HK-2 (cell line): ENCODE data around the gene EYS.

Experiments used
- DNase-seq: peaks from one replicate; pipeline ENCODE4 v3.0.0-alpha.2; 2018; ENCODE audit not compliant: unreplicated experiment

Gene EYS

GRCh38 chr6:65229825-65230224, 477.2 kb downstream of the EYS start:
- no peak for DNase-seq

DNA sequence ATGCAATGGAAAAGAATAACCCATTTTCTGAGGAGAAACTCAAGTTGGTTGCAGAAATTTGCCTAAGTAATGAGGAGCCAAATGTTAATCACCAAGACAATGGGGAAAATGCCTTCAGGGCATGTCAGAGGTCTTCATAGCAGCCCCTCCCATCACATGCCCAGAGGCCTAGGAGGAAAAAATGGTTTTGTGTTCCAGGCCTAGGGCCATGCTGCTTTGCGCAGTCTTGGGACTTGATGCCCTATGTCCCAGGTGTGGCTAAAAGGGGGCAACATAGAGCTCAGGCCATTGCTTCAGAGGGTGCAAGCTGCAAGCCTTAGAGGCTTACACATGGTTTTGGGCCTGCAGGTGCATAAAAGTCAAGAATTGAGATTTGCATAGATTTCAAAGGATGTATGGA, 485.9 kb downstream of the EYS start:
- no peak for DNase-seq

DNA sequence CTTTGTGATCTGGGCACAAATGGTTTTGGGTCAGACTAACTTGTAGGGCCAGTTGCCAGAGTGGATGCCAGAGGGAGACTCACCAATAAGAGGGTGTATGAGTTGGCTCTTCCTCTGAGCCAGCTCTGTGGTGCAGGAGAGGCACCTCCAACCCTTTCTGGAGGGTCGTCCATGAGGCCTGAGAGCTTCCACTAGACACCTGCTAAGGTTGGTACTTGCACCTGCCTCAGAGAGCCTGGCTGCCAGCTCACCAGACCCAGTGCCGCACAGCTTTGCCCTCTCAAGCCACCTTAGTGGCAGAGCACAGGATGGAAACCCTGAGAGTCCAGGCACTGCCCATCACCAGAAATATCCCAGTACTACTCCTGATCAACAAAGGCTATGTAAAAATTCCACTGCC, 504.3 kb downstream of the EYS start:
- DNase-seq = no peak

- no peak for DNase-seq
These were observed 507.3 kb downstream of the EYS start for GRCh38 chr6:65199683-65200082.

GRCh38 chr6:65199121-65199520, 507.9 kb downstream of the EYS start:
- no peak for DNase-seq

DNA sequence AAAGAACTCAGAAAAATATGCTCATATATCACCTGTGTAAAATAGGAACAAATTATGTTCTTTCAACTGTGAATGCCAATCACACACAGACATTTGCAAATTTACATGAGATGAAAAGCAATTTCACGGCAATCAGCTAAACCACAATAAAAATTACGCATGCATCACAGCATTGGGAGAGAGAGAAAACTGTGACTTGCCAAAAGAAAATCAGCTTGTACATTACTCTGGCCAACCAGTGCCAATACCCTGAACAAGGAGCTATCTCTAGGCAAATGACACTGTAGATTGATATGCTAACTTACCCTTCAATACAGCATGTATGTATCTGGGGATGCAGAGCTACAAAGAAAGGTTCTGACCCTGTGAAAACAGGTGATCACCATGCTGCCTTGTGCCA, 515.6 kb downstream of the EYS start:
- DNase-seq = no peak

DNA sequence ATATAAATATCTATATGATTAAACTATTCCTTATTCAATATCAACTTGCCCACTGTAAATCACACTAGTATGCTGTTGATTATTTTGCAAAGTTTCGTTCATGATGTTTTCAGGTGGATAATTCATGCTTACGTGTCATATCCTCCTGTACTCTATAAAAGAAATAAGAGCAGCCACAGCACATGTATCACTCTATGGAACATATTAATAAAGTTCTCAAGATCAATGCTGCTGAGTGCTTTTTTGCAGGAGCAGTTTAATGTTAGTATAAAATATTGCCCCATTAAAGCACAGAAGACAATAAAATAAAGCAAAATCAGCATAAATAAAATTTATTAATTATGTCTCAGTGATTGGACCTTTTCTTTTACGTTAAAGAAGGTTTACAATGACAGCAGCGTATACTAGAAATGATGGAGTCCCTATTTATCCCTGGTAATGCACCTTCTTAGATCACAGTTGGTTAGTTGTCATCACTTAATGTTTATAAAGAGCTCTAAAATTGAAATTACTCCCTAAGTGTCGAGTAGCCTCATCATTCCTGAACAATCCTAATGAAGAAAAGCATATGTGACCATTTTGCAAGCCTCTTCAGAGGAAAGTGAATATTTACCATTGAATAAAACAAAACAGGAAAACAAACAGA, 517.7 kb downstream of the EYS start:
- no peak for DNase-seq

- DNase-seq = no peak
These were observed 520.2 kb downstream of the EYS start for GRCh38 chr6:65186826-65187225.

GRCh38 chr6:65182681-65183080, 524.3 kb downstream of the EYS start:
- peak; percentile 70 for DNase-seq

- DNase-seq = no peak
These were observed 536.8 kb downstream of the EYS start for GRCh38 chr6:65170273-65170672.

DNA sequence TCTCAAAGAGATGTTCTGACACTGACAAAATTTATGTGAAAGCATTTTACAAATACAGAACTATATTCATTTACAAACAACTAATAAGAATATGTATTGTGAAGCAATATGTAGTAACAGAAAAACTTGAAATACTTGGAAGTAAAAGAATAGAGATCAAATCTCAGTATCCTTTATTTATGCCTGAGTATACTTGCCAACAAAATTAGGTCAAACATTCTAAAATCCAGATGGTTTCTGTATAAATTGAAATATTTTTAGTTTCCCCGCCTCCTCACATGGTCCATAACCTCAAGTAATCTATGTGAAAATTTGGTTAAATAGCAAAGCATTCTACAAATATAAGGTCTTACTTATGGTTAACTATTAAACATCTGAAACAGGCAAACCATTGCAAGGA, 545.4 kb downstream of the EYS start:
- no peak for DNase-seq

GRCh38 chr6:65157025-65157424, 550.0 kb downstream of the EYS start:
- no peak for DNase-seq

DNA sequence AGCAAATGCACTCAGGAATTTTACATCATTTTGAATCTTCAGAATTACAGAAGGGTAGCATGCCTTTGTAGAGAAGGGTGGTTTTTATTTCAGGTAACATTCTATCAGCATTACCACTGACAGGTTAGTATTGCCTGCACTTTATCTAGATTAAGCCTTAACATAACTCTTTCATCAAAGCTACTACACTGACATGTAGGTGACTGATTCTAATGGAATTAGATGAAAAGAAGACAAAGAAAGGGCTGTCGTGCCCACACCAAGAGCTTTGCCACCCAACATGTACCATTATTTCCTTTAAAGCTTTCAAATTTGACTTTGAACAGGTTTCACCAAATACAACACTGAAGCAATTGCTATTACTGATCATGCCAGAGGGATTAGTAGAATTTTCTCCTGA, 551.9 kb downstream of the EYS start:
- no peak for DNase-seq

DNA sequence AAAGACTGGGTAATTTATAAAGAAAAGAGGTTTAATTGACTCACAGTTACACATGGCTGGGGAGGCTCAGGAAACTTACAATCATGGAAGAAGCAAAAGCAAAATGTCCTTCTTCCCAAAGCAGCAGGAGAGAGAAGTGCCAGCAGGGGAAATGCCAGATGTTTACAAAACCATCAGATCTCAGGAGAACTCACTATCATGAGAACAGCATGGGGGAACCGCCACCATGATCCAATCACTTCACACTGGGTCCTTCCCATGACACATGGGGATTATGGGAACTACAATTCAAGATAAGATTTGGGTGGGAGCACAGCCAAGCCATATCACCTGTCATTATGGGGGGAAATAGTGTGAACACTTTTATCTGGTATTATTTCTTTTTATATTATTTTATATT, 557.2 kb downstream of the EYS start:
- no peak for DNase-seq

DNA sequence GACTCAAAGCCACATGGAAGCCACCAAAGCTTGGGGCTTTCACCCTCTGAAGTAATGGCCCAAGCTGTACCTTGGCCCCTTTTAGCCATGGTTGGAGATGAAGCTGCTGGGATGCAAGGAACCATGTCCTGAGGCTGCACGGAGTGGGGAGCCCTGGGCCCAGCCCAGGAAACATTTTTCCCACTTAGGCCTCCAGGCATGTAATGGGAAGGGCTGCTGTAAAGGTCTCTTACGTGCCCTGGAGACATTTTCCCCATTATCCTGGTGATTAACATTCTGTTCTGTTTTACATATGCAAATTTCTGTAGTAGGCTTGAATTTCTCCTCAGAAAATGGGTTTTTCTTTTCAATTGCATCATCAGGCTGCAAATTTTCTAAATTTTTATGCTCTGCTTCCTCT, 558.2 kb downstream of the EYS start:
- no peak for DNase-seq

DNA sequence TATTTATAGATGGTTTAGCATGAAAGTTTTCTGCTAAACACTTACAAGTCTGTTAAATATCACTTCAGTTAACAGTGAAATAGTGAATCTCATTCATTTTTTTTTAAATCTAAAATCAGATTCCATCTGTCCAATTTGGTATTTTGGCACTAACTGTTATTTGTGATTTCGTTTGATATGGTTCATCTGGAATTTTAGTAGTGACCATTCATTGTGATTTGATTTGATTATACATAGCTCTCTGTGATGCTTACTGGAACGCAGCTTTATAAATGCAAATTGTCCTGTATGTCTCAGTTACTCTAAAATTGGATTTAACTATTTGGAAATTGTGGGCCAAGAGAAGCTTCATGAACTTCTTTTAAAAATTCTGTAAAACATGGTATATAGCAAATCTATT, 571.5 kb downstream of the EYS start:
- DNase-seq = no peak

DNA sequence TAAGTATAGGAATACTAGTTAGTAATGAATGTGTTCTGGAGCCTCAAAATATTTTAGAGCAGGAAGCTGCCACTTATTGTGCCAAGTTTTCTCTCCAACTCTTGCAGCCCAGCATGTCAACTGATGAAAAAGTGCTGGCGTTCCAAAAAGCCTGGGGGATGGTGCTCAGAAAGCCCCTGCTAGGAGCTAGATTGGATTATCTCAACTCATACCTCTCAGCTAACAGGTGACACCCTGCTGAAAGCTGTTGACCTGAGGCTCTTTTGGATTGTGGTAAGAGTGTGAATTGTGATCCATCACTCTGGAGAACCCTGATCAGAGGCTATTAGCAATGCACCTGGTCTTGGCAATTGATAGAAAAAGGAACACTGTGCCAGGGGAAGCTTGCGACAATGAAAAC, 580.4 kb downstream of the EYS start:
- no peak for DNase-seq

GRCh38 chr6:65123521-65123920, 583.5 kb downstream of the EYS start:
- DNase-seq = no peak

DNA sequence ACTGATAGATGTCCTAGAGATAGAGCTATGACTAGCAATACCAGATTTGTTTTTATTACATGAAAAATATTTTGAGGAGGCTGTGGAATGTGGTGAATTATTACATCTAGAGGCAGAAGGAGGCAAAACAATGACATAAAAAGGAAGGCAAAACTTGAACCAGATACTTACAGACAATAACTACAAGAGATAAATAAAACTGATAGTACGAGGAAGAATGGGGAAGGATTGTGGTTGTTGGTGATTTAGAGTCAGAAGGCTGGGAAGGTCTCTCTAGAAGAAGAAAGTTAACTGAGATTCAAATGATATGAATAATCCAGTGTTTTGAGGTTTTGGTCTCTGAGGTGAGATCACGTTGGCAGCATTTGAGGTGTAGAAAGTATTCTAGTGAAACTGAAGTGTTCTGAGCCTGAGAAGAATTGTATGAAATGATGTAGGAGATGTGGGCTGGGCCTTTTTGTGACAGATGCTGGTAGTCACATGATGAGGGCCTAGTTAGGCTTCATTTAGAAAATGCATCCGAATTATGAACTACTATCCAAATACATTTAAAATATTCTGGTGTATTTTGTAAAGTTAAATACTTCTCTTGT, 589.1 kb downstream of the EYS start:
- DNase-seq = no peak

DNA sequence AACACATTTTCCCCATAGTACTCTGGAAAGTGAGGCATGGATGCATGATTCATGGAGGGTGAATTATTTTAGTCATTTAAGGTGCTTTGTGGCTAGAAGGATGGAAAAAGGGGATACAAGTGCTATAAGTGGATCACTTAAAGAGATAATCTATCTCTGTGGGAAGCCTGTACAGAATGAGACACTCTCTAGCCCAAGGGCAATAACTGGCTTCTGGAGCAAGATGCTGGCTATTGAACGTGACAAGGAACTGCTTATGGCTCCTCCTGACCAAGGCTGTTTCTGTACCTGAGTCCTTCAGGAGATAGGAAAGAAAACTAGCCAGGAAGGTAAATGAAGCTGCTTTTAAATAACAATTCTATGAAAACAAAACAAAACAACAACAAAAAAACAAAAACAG, 590.7 kb downstream of the EYS start:
- no peak for DNase-seq

GRCh38 chr6:65113581-65113980, 593.4 kb downstream of the EYS start:
- DNase-seq = no peak

DNA sequence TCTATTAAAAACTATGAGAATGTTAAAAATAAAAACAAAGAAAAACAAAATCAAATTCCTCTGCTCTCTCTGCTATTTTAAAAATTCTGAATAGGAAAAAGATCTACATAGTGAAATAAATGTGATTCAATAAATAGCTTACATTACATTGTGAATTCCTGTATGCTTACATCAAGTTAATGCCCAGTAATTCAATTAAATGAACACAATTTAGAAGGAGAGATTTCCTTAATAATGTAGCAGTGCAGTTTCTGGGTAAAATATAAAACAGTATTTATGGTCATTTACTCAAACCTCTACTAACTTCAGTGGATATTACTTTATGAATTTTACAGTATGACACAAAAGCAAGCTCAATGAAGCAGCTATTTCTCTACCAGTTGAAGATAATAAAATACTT, 594.6 kb downstream of the EYS start:
- DNase-seq = no peak

DNA sequence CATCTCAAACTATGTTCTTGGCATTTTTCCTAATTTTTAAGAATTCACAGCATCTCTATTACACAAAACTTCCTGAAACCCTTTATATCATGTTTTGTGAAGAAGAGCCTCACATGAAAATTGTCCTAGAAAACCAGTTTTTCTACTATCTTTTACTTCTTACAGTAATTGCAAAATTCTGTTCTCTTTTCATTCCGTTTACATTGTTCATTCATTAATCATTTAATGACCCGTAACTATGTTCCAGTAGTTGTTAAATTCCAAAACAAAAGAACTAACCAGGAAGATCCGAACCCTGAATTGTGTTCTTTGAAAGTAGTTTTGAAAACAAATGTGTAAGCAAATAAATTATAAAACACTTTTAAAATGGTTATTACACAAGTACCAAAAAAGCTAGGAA, 597.0 kb downstream of the EYS start:
- DNase-seq = no peak

GRCh38 chr6:65098349-65098748, 608.7 kb downstream of the EYS start:
- DNase-seq = no peak
